GM23338 (cell line): ENCODE measurements around the gene PCBP3. TPM values are rescaled to one million over a fixed set of nuclear protein-coding genes. Genes with fewer than 3 reads are reported as not detected.

Experiments used
- ATAC-seq: fragments of 200-7000 bp; cut with Tn5 transposase; 3 replicates; pipeline ENCODE4 v1.9.1; 2020
- DNase-seq: peaks from one replicate; pipeline ENCODE4 v3.0.0-alpha.2; 2015; ENCODE audit warnings: low spot score
- H2AFZ ChIP-seq: fragments of 200-600 bp; sonication (generic); 2 replicates; pipeline ENCODE4 v1.8.0; 2016; ENCODE audit warnings: antibody characterized with exemption, mild to moderate bottlenecking, moderate library complexity
- H3F3A ChIP-seq: fragments of 200-600 bp; sonication (generic); replicated peaks from 2 replicates; pipeline ENCODE4 v1.8.0; 2017; ENCODE audit warnings: antibody characterized with exemption, mixed run types, low read depth
- H3K27ac ChIP-seq: fragments of 200-600 bp; sonication (generic); 2 replicates; pipeline ENCODE4 v1.6.1; 2016; ENCODE audit warnings: low read depth
- H3K27me3 ChIP-seq: fragments of 200-600 bp; sonication (generic); 2 replicates; pipeline ENCODE4 v1.8.0; 2016; ENCODE audit warnings: mild to moderate bottlenecking, mixed run types, moderate library complexity; ENCODE audit not compliant: insufficient read depth
- H3K36me3 ChIP-seq: fragments of 200-600 bp; sonication (generic); 2 replicates; pipeline ENCODE4 v1.8.0; 2016; ENCODE audit warnings: mild to moderate bottlenecking; ENCODE audit not compliant: insufficient read depth
- H3K4me1 ChIP-seq: fragments of 200-600 bp; sonication (generic); 2 replicates; pipeline ENCODE4 v1.8.0; 2016; ENCODE audit warnings: mild to moderate bottlenecking, moderate library complexity; ENCODE audit not compliant: insufficient read depth
- H3K4me2 ChIP-seq: fragments of 200-600 bp; sonication (generic); 2 replicates; pipeline ENCODE4 v1.7.1; 2017; ENCODE audit warnings: mixed run types
- H3K4me3 ChIP-seq: fragments of 200-600 bp; sonication (generic); 2 replicates; pipeline ENCODE4 v1.6.1; 2016; ENCODE audit warnings: mixed run types
- H3K79me2 ChIP-seq: fragments of 200-600 bp; sonication (generic); replicated peaks from 2 replicates; pipeline ENCODE4 v1.8.0; 2017; ENCODE audit warnings: mild to moderate bottlenecking; ENCODE audit not compliant: insufficient read depth
- H3K9me2 ChIP-seq: fragments of 200-600 bp; sonication (generic); 2 replicates; pipeline ENCODE4 v1.8.0; 2017; ENCODE audit not compliant: insufficient read depth
- H4K20me1 ChIP-seq: fragments of 200-600 bp; sonication (generic); replicated peaks from 2 replicates; pipeline ENCODE4 v1.8.0; 2017; ENCODE audit warnings: mild to moderate bottlenecking; ENCODE audit not compliant: insufficient read depth
- H3K27ac Mint-ChIP-seq: 2 replicates; pipeline ENCODE4 v1.8.0; 2020; ENCODE audit warnings: inconsistent platforms, mild to moderate bottlenecking, moderate library complexity, mixed read lengths
- H3K27me3 Mint-ChIP-seq: 3 replicates; pipeline ENCODE4 v1.8.0; 2022; ENCODE audit warnings: low read depth, mild to moderate bottlenecking, moderate library complexity, mixed read lengths, inconsistent platforms; ENCODE audit not compliant: insufficient read depth, poor library complexity
- H3K36me3 Mint-ChIP-seq: 3 replicates; pipeline ENCODE4 v1.8.0; 2021; ENCODE audit warnings: low read depth, mild to moderate bottlenecking, inconsistent platforms, moderate library complexity, mixed read lengths
- H3K4me1 Mint-ChIP-seq: 3 replicates; pipeline ENCODE4 v1.8.0; 2020; ENCODE audit warnings: mild to moderate bottlenecking, inconsistent platforms, mixed read lengths
- H3K4me3 Mint-ChIP-seq: 3 replicates; pipeline ENCODE4 v1.8.0; 2021; ENCODE audit warnings: moderate library complexity, mild to moderate bottlenecking, inconsistent platforms, mixed read lengths
- H3K9me3 Mint-ChIP-seq: 3 replicates; pipeline ENCODE4 v1.8.0; 2020; ENCODE audit warnings: moderate library complexity, mild to moderate bottlenecking, inconsistent platforms, mixed read lengths
- CREB1 ChIP-seq: fragments of 250-450 bp; sonication (Bioruptor Pico); IDR thresholded peaks from 2 replicates; pipeline ENCODE4 v1.5.0; 2020; ENCODE audit warnings: low read depth, mild to moderate bottlenecking, moderate library complexity
- EZH2 ChIP-seq: fragments of 200-600 bp; sonication (generic); IDR thresholded peaks from one replicate; pipeline ENCODE4 v1.8.0; 2017; ENCODE audit warnings: antibody characterized with exemption, mild to moderate bottlenecking, low read depth; ENCODE audit not compliant: unreplicated experiment
- EZH2phosphoT487 ChIP-seq: fragments of 200-600 bp; sonication (generic); IDR thresholded peaks from one replicate; pipeline ENCODE4 v1.8.1; 2018; ENCODE audit warnings: antibody characterized with exemption; ENCODE audit not compliant: unreplicated experiment
- JUNB ChIP-seq: IDR thresholded peaks from one replicate; pipeline ENCODE4 v1.6.1; 2016; ENCODE audit warnings: antibody characterized with exemption; ENCODE audit not compliant: unreplicated experiment
- NANOG ChIP-seq: IDR thresholded peaks from 2 replicates; pipeline ENCODE4 v1.6.1; 2016; ENCODE audit warnings: antibody characterized with exemption, borderline replicate concordance
- POLR2AphosphoS5 ChIP-seq: IDR thresholded peaks from 2 replicates; pipeline ENCODE4 v1.6.1; 2016; ENCODE audit warnings: antibody characterized with exemption, low read depth
- STAT1 ChIP-seq: IDR thresholded peaks from one replicate; pipeline ENCODE4 v1.6.1; 2016; ENCODE audit warnings: antibody characterized with exemption; ENCODE audit not compliant: unreplicated experiment
- ZNF114 ChIP-seq: fragments of 250-450 bp; sonication (Bioruptor Pico); IDR thresholded peaks from 2 replicates; pipeline ENCODE4 v1.5.0; 2020; ENCODE audit warnings: mild to moderate bottlenecking, moderate library complexity
- ZNF331 ChIP-seq: fragments of 250-450 bp; sonication (Bioruptor Pico); IDR thresholded peaks from 2 replicates; pipeline ENCODE4 v1.5.0; 2020; ENCODE audit warnings: low read depth, mild to moderate bottlenecking, moderate library complexity
- polyA plus RNA-seq: library from polyadenylated mRNA; unstranded; fragments of >200 nt; fragmentation: Nextera tagmentation; extraction: Ambion mirVana; gene quantifications from 2 replicates; pipeline ENCODE4 v1.2.1, GENCODE V29; 2016
- total RNA-seq: library from RNA; depleted of rRNA; stranded (reverse); fragments of >200 nt; shearing (Covaris generic); gene quantifications from 2 replicates; pipeline ENCODE4 v1.2.3, GENCODE V29; 2014
- TF ChIP-seq, protein P1 (sequence below), 2 experiments: fragments of 200-600 bp in 1 of 2; sonication (generic) in 1 of 2; conservative IDR thresholded peaks; 2 replicates each; pipeline versions ENCODE4 v1.5.1 to v1.6.1; 2016 to 2017; ENCODE audit warnings: antibody characterized with exemption in 2 of 2, low read depth in 2 of 2, mild to moderate bottlenecking in 2 of 2, moderate library complexity in 1 of 2
- TF ChIP-seq, protein P2 (sequence below): fragments of 250-450 bp; sonication (Bioruptor Pico); IDR thresholded peaks from 2 replicates; pipeline ENCODE4 v1.5.0; 2020; ENCODE audit warnings: mild to moderate bottlenecking, moderate library complexity
- TF ChIP-seq, protein P3 (sequence below): IDR thresholded peaks from one replicate; pipeline ENCODE4 v1.6.1; 2018; ENCODE audit warnings: antibody characterized with exemption; ENCODE audit not compliant: unreplicated experiment
- TF ChIP-seq, protein P4 (sequence below): IDR thresholded peaks from 2 replicates; pipeline ENCODE4 v1.6.1; 2016; ENCODE audit warnings: antibody characterized with exemption

The PCBP3 gene
- total and polyA plus RNA-seq, 2 experiments from 2014 or later: 7.1 to 9.1 TPM

- H3K79me2 ChIP-seq: no peaks in the 10 kb centered on the region
- H3K27me3 ChIP-seq: no peaks in the 10 kb centered on the region
- DNase-seq (no peak), ATAC-seq (no peak)
- H3F3A ChIP-seq: no peaks in the 10 kb centered on the region
- H3K4me1 ChIP-seq: no peaks in the 10 kb centered on the region
- H3K4me2 ChIP-seq: no peak overlapping the region
- Mint-ChIP-seq H3K27ac (no peak overlapping the region), H3K4me3 (no peak overlapping the region), H3K36me3 (no peaks in the 10 kb centered on the region; the same call in 2 of the 3 replicates), H3K4me1 (peaks cover 5% of the 10 kb centered on the region; the same call in 2 of the 3 replicates), H3K27me3 (peaks cover 10% of the 10 kb centered on the region), H3K9me3 (no peaks in the 10 kb centered on the region; the same call in 2 of the 3 replicates)
- H3K9me2 ChIP-seq: no peaks in the 10 kb centered on the region
- H3K36me3 ChIP-seq: no peaks in the 10 kb centered on the region
- no peak overlapping the region for H3K4me3 ChIP-seq
- no peak for TF ChIP-seq ZNF331 (CRISPR knock-in tag)
- TF ChIP-seq, protein P1, sequence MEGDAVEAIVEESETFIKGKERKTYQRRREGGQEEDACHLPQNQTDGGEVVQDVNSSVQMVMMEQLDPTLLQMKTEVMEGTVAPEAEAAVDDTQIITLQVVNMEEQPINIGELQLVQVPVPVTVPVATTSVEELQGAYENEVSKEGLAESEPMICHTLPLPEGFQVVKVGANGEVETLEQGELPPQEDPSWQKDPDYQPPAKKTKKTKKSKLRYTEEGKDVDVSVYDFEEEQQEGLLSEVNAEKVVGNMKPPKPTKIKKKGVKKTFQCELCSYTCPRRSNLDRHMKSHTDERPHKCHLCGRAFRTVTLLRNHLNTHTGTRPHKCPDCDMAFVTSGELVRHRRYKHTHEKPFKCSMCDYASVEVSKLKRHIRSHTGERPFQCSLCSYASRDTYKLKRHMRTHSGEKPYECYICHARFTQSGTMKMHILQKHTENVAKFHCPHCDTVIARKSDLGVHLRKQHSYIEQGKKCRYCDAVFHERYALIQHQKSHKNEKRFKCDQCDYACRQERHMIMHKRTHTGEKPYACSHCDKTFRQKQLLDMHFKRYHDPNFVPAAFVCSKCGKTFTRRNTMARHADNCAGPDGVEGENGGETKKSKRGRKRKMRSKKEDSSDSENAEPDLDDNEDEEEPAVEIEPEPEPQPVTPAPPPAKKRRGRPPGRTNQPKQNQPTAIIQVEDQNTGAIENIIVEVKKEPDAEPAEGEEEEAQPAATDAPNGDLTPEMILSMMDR (conservative IDR thresholded peaks at IDR 0.05; ENCODE audit: low read depth in 2 of 2): no peak
- TF ChIP-seq, protein P2, sequence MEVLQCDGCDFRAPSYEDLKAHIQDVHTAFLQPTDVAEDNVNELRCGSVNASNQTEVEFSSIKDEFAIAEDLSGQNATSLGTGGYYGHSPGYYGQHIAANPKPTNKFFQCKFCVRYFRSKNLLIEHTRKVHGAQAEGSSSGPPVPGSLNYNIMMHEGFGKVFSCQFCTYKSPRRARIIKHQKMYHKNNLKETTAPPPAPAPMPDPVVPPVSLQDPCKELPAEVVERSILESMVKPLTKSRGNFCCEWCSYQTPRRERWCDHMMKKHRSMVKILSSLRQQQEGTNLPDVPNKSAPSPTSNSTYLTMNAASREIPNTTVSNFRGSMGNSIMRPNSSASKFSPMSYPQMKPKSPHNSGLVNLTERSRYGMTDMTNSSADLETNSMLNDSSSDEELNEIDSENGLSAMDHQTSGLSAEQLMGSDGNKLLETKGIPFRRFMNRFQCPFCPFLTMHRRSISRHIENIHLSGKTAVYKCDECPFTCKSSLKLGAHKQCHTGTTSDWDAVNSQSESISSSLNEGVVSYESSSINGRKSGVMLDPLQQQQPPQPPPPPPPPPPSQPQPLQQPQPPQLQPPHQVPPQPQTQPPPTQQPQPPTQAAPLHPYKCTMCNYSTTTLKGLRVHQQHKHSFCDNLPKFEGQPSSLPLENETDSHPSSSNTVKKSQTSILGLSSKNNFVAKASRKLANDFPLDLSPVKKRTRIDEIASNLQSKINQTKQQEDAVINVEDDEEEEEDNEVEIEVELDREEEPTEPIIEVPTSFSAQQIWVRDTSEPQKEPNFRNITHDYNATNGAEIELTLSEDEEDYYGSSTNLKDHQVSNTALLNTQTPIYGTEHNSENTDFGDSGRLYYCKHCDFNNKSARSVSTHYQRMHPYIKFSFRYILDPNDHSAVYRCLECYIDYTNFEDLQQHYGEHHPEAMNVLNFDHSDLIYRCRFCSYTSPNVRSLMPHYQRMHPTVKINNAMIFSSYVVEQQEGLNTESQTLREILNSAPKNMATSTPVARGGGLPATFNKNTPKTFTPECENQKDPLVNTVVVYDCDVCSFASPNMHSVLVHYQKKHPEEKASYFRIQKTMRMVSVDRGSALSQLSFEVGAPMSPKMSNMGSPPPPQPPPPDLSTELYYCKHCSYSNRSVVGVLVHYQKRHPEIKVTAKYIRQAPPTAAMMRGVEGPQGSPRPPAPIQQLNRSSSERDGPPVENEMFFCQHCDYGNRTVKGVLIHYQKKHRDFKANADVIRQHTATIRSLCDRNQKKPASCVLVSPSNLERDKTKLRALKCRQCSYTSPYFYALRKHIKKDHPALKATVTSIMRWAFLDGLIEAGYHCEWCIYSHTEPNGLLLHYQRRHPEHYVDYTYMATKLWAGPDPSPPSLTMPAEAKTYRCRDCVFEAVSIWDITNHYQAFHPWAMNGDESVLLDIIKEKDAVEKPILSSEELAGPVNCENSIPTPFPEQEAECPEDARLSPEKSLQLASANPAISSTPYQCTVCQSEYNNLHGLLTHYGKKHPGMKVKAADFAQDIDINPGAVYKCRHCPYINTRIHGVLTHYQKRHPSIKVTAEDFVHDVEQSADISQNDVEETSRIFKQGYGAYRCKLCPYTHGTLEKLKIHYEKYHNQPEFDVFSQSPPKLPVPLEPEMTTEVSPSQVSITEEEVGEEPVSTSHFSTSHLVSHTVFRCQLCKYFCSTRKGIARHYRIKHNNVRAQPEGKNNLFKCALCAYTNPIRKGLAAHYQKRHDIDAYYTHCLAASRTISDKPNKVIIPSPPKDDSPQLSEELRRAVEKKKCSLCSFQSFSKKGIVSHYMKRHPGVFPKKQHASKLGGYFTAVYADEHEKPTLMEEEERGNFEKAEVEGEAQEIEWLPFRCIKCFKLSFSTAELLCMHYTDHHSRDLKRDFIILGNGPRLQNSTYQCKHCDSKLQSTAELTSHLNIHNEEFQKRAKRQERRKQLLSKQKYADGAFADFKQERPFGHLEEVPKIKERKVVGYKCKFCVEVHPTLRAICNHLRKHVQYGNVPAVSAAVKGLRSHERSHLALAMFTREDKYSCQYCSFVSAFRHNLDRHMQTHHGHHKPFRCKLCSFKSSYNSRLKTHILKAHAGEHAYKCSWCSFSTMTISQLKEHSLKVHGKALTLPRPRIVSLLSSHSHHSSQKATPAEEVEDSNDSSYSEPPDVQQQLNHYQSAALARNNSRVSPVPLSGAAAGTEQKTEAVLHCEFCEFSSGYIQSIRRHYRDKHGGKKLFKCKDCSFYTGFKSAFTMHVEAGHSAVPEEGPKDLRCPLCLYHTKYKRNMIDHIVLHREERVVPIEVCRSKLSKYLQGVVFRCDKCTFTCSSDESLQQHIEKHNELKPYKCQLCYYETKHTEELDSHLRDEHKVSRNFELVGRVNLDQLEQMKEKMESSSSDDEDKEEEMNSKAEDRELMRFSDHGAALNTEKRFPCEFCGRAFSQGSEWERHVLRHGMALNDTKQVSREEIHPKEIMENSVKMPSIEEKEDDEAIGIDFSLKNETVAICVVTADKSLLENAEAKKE (CRISPR knock-in tag): no peak
- no peak for TF ChIP-seq NANOG
- TF ChIP-seq EZH2: no peak
- TF ChIP-seq CREB1 (CRISPR knock-in tag): no peak
- TF ChIP-seq, protein P3, sequence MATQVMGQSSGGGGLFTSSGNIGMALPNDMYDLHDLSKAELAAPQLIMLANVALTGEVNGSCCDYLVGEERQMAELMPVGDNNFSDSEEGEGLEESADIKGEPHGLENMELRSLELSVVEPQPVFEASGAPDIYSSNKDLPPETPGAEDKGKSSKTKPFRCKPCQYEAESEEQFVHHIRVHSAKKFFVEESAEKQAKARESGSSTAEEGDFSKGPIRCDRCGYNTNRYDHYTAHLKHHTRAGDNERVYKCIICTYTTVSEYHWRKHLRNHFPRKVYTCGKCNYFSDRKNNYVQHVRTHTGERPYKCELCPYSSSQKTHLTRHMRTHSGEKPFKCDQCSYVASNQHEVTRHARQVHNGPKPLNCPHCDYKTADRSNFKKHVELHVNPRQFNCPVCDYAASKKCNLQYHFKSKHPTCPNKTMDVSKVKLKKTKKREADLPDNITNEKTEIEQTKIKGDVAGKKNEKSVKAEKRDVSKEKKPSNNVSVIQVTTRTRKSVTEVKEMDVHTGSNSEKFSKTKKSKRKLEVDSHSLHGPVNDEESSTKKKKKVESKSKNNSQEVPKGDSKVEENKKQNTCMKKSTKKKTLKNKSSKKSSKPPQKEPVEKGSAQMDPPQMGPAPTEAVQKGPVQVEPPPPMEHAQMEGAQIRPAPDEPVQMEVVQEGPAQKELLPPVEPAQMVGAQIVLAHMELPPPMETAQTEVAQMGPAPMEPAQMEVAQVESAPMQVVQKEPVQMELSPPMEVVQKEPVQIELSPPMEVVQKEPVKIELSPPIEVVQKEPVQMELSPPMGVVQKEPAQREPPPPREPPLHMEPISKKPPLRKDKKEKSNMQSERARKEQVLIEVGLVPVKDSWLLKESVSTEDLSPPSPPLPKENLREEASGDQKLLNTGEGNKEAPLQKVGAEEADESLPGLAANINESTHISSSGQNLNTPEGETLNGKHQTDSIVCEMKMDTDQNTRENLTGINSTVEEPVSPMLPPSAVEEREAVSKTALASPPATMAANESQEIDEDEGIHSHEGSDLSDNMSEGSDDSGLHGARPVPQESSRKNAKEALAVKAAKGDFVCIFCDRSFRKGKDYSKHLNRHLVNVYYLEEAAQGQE: no peak
- TF ChIP-seq ZNF114 (CRISPR knock-in tag): no peak
- TF ChIP-seq, protein P4, sequence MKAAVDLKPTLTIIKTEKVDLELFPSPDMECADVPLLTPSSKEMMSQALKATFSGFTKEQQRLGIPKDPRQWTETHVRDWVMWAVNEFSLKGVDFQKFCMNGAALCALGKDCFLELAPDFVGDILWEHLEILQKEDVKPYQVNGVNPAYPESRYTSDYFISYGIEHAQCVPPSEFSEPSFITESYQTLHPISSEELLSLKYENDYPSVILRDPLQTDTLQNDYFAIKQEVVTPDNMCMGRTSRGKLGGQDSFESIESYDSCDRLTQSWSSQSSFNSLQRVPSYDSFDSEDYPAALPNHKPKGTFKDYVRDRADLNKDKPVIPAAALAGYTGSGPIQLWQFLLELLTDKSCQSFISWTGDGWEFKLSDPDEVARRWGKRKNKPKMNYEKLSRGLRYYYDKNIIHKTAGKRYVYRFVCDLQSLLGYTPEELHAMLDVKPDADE: no peak
- TF ChIP-seq POLR2AphosphoS5: no peak
- TF ChIP-seq JUNB: no peak
- TF ChIP-seq STAT1: no peak
- TF ChIP-seq EZH2phosphoT487: no peak
- no peaks in the 10 kb centered on the region for H4K20me1 ChIP-seq
- H2AFZ ChIP-seq: no peak overlapping the region
- no peak overlapping the region for H3K27ac ChIP-seq
Observed at GRCh38 chr21:45943630-45944540, 300.4 kb downstream of the PCBP3 start.
